Activated naive CD4-positive, alpha-beta T cell treated with anti-CD3 and anti-CD28 coated beads for 36 hours (primary cell): Measurements from ENCODE around the gene SFXN4. TPM values are rescaled to one million over a fixed set of nuclear protein-coding genes. Genes with fewer than 3 reads are reported as not detected.

Experiments used
- CTCF ChIA-PET: fragments of 350-600 bp; sonication (Branson Sonifier 250); formaldehyde crosslinking; loops from one replicate; lab custom pipeline; 2021; ENCODE audit warnings: antibody characterized with exemption; lab: Charles Lee
- DNase-seq: peaks from one replicate; pipeline ENCODE4 v3.0.0-alpha.2; 2020
- H3K27ac Mint-ChIP-seq: one replicate; pipeline ENCODE4 v1.8.0; 2021; ENCODE audit warnings: mild to moderate bottlenecking, mixed read lengths
- H3K27me3 Mint-ChIP-seq: one replicate; pipeline ENCODE4 v1.8.0; 2021; ENCODE audit warnings: low read depth, mixed read lengths
- H3K36me3 Mint-ChIP-seq: one replicate; pipeline ENCODE4 v1.8.0; 2021; ENCODE audit warnings: low read depth, mixed read lengths
- H3K4me1 Mint-ChIP-seq: one replicate; pipeline ENCODE4 v1.8.0; 2021; ENCODE audit warnings: low read depth, mixed read lengths
- H3K4me3 Mint-ChIP-seq: one replicate; pipeline ENCODE4 v1.8.0; 2021; ENCODE audit warnings: mild to moderate bottlenecking, moderate library complexity, mixed read lengths
- H3K9me3 Mint-ChIP-seq: one replicate; pipeline ENCODE4 v1.8.0; 2021; ENCODE audit warnings: mixed read lengths
- intact Hi-C: fragments of 100-400 bp; cut with micrococcal nuclease; formaldehyde crosslinking; loops from one replicate; pipeline ENCODE4 v1.15.1; 2023
- total RNA-seq, 2 experiments: library from RNA; stranded (reverse); gene quantifications; one replicate each; pipeline ENCODE4 v1.2.3, GENCODE V29; 2021

SFXN4 gene
- total RNA-seq, 2 experiments from 2014 or later: 46.1 to 51.7 TPM

GRCh38 chr10:119206603-119207365 is 41.3 kb upstream of the SFXN4 start:
- Mint-ChIP-seq H3K27ac (peak overlapping the region; percentile 90), H3K4me1 (peaks cover 29% of the 10 kb centered on the region), H3K9me3 (no peaks in the 10 kb centered on the region), H3K27me3 (no peaks in the 10 kb centered on the region), H3K36me3 (no peaks in the 10 kb centered on the region), H3K4me3 (peak overlapping the region; percentile 85)
- CTCF ChIA-PET: interaction anchor here (0.5 to 3.3 kb wide), 37 partner anchors 8 to 395 kb away, joined by 3 to 32 read pairs (median 4); partner anchors contain the start of gene SFXN4
- DNase-seq: peak; percentile 62
- intact Hi-C loops: loop anchor here (1.0 to 5.0 kb wide), 5 partner anchors 211 to 496 kb away; no protein-coding TSS in a partner anchor

GRCh38 chr10:119205894-119206602 is 40.5 kb upstream of the SFXN4 start:
- peak overlapping the region; percentile 90 for H3K27ac Mint-ChIP-seq
- CTCF ChIA-PET: interaction anchor here (0.5 to 3.3 kb wide), 30 partner anchors 8 to 396 kb away, joined by 3 to 32 read pairs (median 4); partner anchors contain the start of gene SFXN4
- no peaks in the 10 kb centered on the region for H3K27me3 Mint-ChIP-seq
- no peaks in the 10 kb centered on the region for H3K36me3 Mint-ChIP-seq
- no peaks in the 10 kb centered on the region for H3K9me3 Mint-ChIP-seq
- peak; percentile 55 for DNase-seq
- peak overlapping the region; percentile 85 for H3K4me3 Mint-ChIP-seq
- intact Hi-C loops: loop anchor here (1.0 to 5.0 kb wide), 2 partner anchors 211 to 496 kb away; no protein-coding TSS in a partner anchor
- H3K4me1 Mint-ChIP-seq: peaks cover 22% of the 10 kb centered on the region

- DNase-seq: no peak
- CTCF ChIA-PET: interaction anchor here (0.6 to 2.4 kb wide), 9 partner anchors 8 to 347 kb away, joined by 3 to 11 read pairs (median 6); no protein-coding TSS in a partner anchor
- Mint-ChIP-seq H3K9me3 (no peaks in the 10 kb centered on the region), H3K4me3 (no peak overlapping the region), H3K27ac (no peak overlapping the region), H3K27me3 (no peaks in the 10 kb centered on the region), H3K36me3 (no peaks in the 10 kb centered on the region), H3K4me1 (peaks cover 19% of the 10 kb centered on the region)
- intact Hi-C loops: no loop called here
Observed at GRCh38 chr10:119203006-119203405, 37.5 kb upstream of the SFXN4 start.

- CTCF ChIA-PET: interaction anchor here (1.0 to 3.7 kb wide), 7 partner anchors 9 to 407 kb away, joined by 3 to 67 read pairs (median 4); no protein-coding TSS in a partner anchor
- no peak for DNase-seq
- Mint-ChIP-seq H3K36me3 (no peaks in the 10 kb centered on the region), H3K4me3 (no peak overlapping the region), H3K9me3 (no peaks in the 10 kb centered on the region), H3K27ac (no peak overlapping the region), H3K27me3 (no peaks in the 10 kb centered on the region), H3K4me1 (peaks cover 19% of the 10 kb centered on the region)
- intact Hi-C loops: no loop called here
Observed at GRCh38 chr10:119201233-119201632, 35.7 kb upstream of the SFXN4 start.

- Mint-ChIP-seq H3K4me3 (no peak overlapping the region), H3K36me3 (no peaks in the 10 kb centered on the region), H3K4me1 (peaks cover 15% of the 10 kb centered on the region), H3K27me3 (no peaks in the 10 kb centered on the region), H3K9me3 (no peaks in the 10 kb centered on the region), H3K27ac (no peak overlapping the region)
- intact Hi-C loops: loop anchor here (1.0 to 10.0 kb wide), 7 partner anchors 119 to 655 kb away; partner anchors contain the start of genes EIF3A and TIAL1
- CTCF ChIA-PET: interaction anchor here (0.5 to 3.7 kb wide), 52 partner anchors 7 to 451 kb away, joined by 3 to 67 read pairs (median 4); partner anchors contain the start of gene RGS10
- DNase-seq: peak; percentile 71
Observed at GRCh38 chr10:119199231-119199992, 33.9 kb upstream of the SFXN4 start.

- CTCF ChIA-PET: interaction anchor here (0.7 to 3.7 kb wide), 29 partner anchors 8 to 345 kb away, joined by 3 to 67 read pairs (median 5); partner anchors contain the start of genes RGS10 and SFXN4
- no peak overlapping the region for H3K4me3 Mint-ChIP-seq
- H3K36me3 Mint-ChIP-seq: no peaks in the 10 kb centered on the region
- H3K27ac Mint-ChIP-seq: no peak overlapping the region
- H3K27me3 Mint-ChIP-seq: no peaks in the 10 kb centered on the region
- intact Hi-C loops: loop anchor here (1.0 to 10.0 kb wide), 5 partner anchors 14 to 656 kb away; partner anchors contain the start of gene TIAL1
- DNase-seq: peak; percentile 78
- no peaks in the 10 kb centered on the region for H3K9me3 Mint-ChIP-seq
- H3K4me1 Mint-ChIP-seq: peaks cover 15% of the 10 kb centered on the region
Observed at GRCh38 chr10:119198438-119198837, 32.9 kb upstream of the SFXN4 start.

- Mint-ChIP-seq H3K27me3 (no peaks in the 10 kb centered on the region), H3K27ac (no peak overlapping the region), H3K4me1 (peaks cover 15% of the 10 kb centered on the region), H3K4me3 (no peak overlapping the region), H3K36me3 (no peaks in the 10 kb centered on the region), H3K9me3 (no peaks in the 10 kb centered on the region)
- CTCF ChIA-PET: interaction anchor here (0.7 to 3.7 kb wide), 19 partner anchors 8 to 345 kb away, joined by 3 to 67 read pairs (median 5); partner anchors contain the start of genes RGS10 and SFXN4
- no peak for DNase-seq
- intact Hi-C loops: loop anchor here (1.0 to 10.0 kb wide), 5 partner anchors 14 to 657 kb away; partner anchors contain the start of gene TIAL1
Observed at GRCh38 chr10:119197921-119198320, 32.4 kb upstream of the SFXN4 start.

DNA sequence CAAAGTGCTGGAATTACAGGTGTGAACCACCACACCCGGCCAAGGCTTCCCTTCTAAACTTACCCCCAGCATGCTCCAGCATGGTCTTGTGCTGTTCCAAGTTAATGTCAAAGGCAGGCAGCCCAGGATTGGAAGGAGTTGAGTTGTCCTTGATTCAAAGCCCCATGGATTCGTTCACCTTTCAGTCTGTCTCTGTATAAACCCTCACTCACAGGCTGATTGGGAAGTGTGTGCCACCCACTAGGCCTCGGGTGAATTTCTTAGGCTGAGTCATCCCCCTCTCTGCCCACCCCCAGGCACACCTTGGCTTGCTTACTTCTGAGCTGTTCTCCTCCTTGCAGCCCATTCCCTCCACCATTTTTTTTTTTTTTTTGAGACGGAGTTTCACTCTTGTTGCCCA is 26.4 kb upstream of the SFXN4 start:
- CTCF ChIA-PET: interaction anchor here (0.5 to 1.2 kb wide), 2 partner anchors 10 to 342 kb away, joined by 3 read pairs; no protein-coding TSS in a partner anchor
- no peaks in the 10 kb centered on the region for H3K36me3 Mint-ChIP-seq
- peaks cover 16% of the 10 kb centered on the region for H3K4me1 Mint-ChIP-seq
- H3K27ac Mint-ChIP-seq: no peak overlapping the region
- intact Hi-C loops: loop anchor here (10.0 kb wide), 1 partner anchor 663 kb away; no protein-coding TSS in a partner anchor
- no peaks in the 10 kb centered on the region for H3K9me3 Mint-ChIP-seq
- H3K4me3 Mint-ChIP-seq: no peak overlapping the region
- H3K27me3 Mint-ChIP-seq: no peaks in the 10 kb centered on the region
- DNase-seq: peak; percentile 39

- Mint-ChIP-seq H3K9me3 (no peaks in the 10 kb centered on the region), H3K4me3 (no peak overlapping the region), H3K27ac (no peak overlapping the region), H3K4me1 (peaks cover 16% of the 10 kb centered on the region), H3K27me3 (no peaks in the 10 kb centered on the region), H3K36me3 (no peaks in the 10 kb centered on the region)
- CTCF ChIA-PET: interaction anchor here (0.5 to 3.1 kb wide), 5 partner anchors 8 to 341 kb away, joined by 3 to 27 read pairs (median 3); partner anchors contain the start of gene GRK5
- DNase-seq: no peak
- intact Hi-C loops: loop anchor here (10.0 kb wide), 1 partner anchor 664 kb away; no protein-coding TSS in a partner anchor
Observed at GRCh38 chr10:119190954-119191785, 25.7 kb upstream of the SFXN4 start.

DNA sequence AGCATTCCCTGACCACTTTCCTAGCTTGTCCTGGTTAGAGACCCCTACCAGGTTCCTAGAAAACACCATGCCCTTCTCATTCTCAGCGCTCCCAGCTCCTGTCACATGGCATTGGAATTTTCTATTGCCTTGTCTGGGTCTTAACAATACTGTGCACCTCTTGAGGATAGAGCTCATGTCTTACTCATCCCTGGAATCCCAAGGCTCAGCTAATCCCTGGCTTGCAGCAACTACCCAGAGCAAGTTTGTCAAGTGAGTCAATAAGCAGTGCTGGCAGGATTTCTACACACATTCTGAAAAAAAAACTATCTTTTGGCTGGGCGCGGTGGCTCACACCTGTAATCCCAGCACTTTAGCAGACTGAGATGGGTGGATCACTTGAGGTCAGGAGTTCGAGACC is 24.8 kb upstream of the SFXN4 start:
- intact Hi-C loops: loop anchor here (10.0 kb wide), 1 partner anchor 664 kb away; no protein-coding TSS in a partner anchor
- H3K9me3 Mint-ChIP-seq: no peaks in the 10 kb centered on the region
- H3K27ac Mint-ChIP-seq: no peak overlapping the region
- DNase-seq: no peak
- no peaks in the 10 kb centered on the region for H3K36me3 Mint-ChIP-seq
- CTCF ChIA-PET: interaction anchor here (0.5 to 3.1 kb wide), 10 partner anchors 9 to 277 kb away, joined by 3 to 27 read pairs (median 3); partner anchors contain the start of gene GRK5
- H3K4me3 Mint-ChIP-seq: no peak overlapping the region
- no peaks in the 10 kb centered on the region for H3K27me3 Mint-ChIP-seq
- peaks cover 16% of the 10 kb centered on the region for H3K4me1 Mint-ChIP-seq
